ENCODE results near the gene TVP23B.
"Not testable (repeated sequence)": the region's sequence is repeated elsewhere in the genome, so short reads cannot be mapped to it uniquely, and the experiment has no call there.

Gene TVP23B

GRCh38 chr17:18755969-18756368 lies 25.0 kb upstream of the TVP23B start:
- not testable (repeated sequence) for H3K9ac ChIP-seq (ENCODE audit: low read length); H3K36me3 ChIP-seq (ENCODE audit: control insufficient read depth, insufficient read depth, low read length); H3K4me3 ChIP-seq (ENCODE audit: low read depth, low read length); H3K27ac ChIP-seq (ENCODE audit: low read depth, low read length); H3K27me3 ChIP-seq (ENCODE audit: control insufficient read depth, insufficient read depth, low read length); H3K4me1 ChIP-seq (ENCODE audit: control insufficient read depth, insufficient read depth, low read length); H3K9me3 ChIP-seq (ENCODE audit: control insufficient read depth, insufficient read depth, low read depth, low read length)

GRCh38 chr17:18757368-18758044 lies 23.5 kb upstream of the TVP23B start:
- not testable (repeated sequence) for H3K9ac ChIP-seq (ENCODE audit: low read length); H3K4me1 ChIP-seq (ENCODE audit: control insufficient read depth, insufficient read depth, low read length); H3K36me3 ChIP-seq (ENCODE audit: control insufficient read depth, insufficient read depth, low read length); H3K4me3 ChIP-seq (ENCODE audit: low read depth, low read length); H3K27ac ChIP-seq (ENCODE audit: low read depth, low read length); H3K27me3 ChIP-seq (ENCODE audit: control insufficient read depth, insufficient read depth, low read length); H3K9me3 ChIP-seq (ENCODE audit: control insufficient read depth, insufficient read depth, low read depth, low read length)

GRCh38 chr17:18758344-18758743 lies 22.6 kb upstream of the TVP23B start:
- H3K4me3 ChIP-seq (ENCODE audit: low read depth, low read length); H3K36me3 ChIP-seq (ENCODE audit: control insufficient read depth, insufficient read depth, low read length); H3K4me1 ChIP-seq (ENCODE audit: control insufficient read depth, insufficient read depth, low read length); H3K9ac ChIP-seq (ENCODE audit: low read length); H3K27ac ChIP-seq (ENCODE audit: low read depth, low read length); H3K9me3 ChIP-seq (ENCODE audit: control insufficient read depth, insufficient read depth, low read depth, low read length); H3K27me3 ChIP-seq (ENCODE audit: control insufficient read depth, insufficient read depth, low read length): not testable (repeated sequence)

GRCh38 chr17:18760221-18760620 lies 20.8 kb upstream of the TVP23B start:
- H3K27ac ChIP-seq (ENCODE audit: low read depth, low read length); H3K4me3 ChIP-seq (ENCODE audit: low read depth, low read length); H3K36me3 ChIP-seq (ENCODE audit: control insufficient read depth, insufficient read depth, low read length); H3K9ac ChIP-seq (ENCODE audit: low read length); H3K9me3 ChIP-seq (ENCODE audit: control insufficient read depth, insufficient read depth, low read depth, low read length); H3K27me3 ChIP-seq (ENCODE audit: control insufficient read depth, insufficient read depth, low read length); H3K4me1 ChIP-seq (ENCODE audit: control insufficient read depth, insufficient read depth, low read length): not testable (repeated sequence)

GRCh38 chr17:18770572-18770971 lies 10.4 kb upstream of the TVP23B start:
- H3K9me3 ChIP-seq (ENCODE audit: control insufficient read depth, insufficient read depth, low read depth, low read length); H3K36me3 ChIP-seq (ENCODE audit: control insufficient read depth, insufficient read depth, low read length); H3K27me3 ChIP-seq (ENCODE audit: control insufficient read depth, insufficient read depth, low read length); H3K9ac ChIP-seq (ENCODE audit: low read length); H3K4me3 ChIP-seq (ENCODE audit: low read depth, low read length); H3K4me1 ChIP-seq (ENCODE audit: control insufficient read depth, insufficient read depth, low read length); H3K27ac ChIP-seq (ENCODE audit: low read depth, low read length): not testable (repeated sequence)

- not testable (repeated sequence) for H3K27me3 ChIP-seq (ENCODE audit: control insufficient read depth, insufficient read depth, low read length); H3K4me1 ChIP-seq (ENCODE audit: control insufficient read depth, insufficient read depth, low read length); H3K9ac ChIP-seq (ENCODE audit: low read length); H3K27ac ChIP-seq (ENCODE audit: low read depth, low read length); H3K4me3 ChIP-seq (ENCODE audit: low read depth, low read length); H3K9me3 ChIP-seq (ENCODE audit: control insufficient read depth, insufficient read depth, low read depth, low read length); H3K36me3 ChIP-seq (ENCODE audit: control insufficient read depth, insufficient read depth, low read length)
These were observed 9.9 kb upstream of the TVP23B start for GRCh38 chr17:18771066-18771465.

DNA sequence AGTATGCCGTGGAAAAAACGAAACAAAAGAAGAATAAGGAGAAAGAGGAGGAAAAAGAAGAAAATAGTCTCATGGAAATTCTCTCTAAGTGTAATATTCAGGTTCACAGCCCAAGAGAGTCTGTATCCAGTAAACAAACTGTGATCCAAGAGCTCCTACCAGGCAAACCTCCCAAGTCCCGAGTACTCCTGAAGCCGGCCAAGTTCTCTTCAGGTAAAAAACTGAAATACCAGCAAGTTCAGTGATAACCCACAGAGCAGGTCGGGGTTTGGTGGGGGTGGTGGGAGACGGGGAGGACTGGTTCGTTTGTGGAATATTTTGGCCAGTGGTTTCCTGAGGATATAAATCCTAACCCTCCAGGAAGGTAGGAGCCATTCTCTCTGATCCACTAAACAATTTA lies 8.5 kb upstream of the TVP23B start:
- H3K27ac ChIP-seq (ENCODE audit: low read depth, low read length) = no peak overlapping the region
- H3K4me3 ChIP-seq (ENCODE audit: low read depth, low read length) = no peak overlapping the region
- no peaks in the 10 kb centered on the region for H3K36me3 ChIP-seq (ENCODE audit: control insufficient read depth, insufficient read depth, low read length)
- H3K27me3 ChIP-seq (ENCODE audit: control insufficient read depth, insufficient read depth, low read length) = peaks cover 7% of the 10 kb centered on the region; the same call in 1 of the 2 replicates
- no peaks in the 10 kb centered on the region for H3K9me3 ChIP-seq (ENCODE audit: control insufficient read depth, insufficient read depth, low read depth, low read length)
- H3K9ac ChIP-seq (ENCODE audit: low read length) = no peak overlapping the region
- no peaks in the 10 kb centered on the region for H3K4me1 ChIP-seq (ENCODE audit: control insufficient read depth, insufficient read depth, low read length)

- H3K27ac ChIP-seq (ENCODE audit: low read depth, low read length); H3K4me1 ChIP-seq (ENCODE audit: control insufficient read depth, insufficient read depth, low read length); H3K27me3 ChIP-seq (ENCODE audit: control insufficient read depth, insufficient read depth, low read length); H3K36me3 ChIP-seq (ENCODE audit: control insufficient read depth, insufficient read depth, low read length); H3K9me3 ChIP-seq (ENCODE audit: control insufficient read depth, insufficient read depth, low read depth, low read length); H3K9ac ChIP-seq (ENCODE audit: low read length): not testable (repeated sequence)
- peak overlapping the region; percentile 76 for H3K4me3 ChIP-seq (ENCODE audit: low read depth, low read length)
These were observed 822 bp downstream of the TVP23B start for GRCh38 chr17:18781805-18782204.

DNA sequence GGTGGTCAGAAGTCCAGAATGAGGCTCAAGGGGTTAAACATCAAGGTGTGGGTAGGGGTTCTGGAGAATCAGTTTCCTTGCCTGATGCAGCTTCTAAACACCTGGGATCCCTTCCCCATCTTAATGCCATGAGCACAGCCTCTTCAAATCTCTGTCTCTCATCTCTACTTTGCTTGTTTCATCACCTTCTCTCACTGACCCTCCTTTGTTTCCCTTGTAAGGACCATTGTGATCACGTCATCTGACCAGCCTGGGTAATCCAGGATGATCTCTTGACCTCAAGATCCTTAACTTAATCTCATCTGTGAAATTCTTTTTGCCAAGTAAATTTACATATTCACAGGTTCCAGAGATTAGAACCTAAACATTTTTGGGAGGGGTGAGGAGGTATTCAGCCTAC lies 5.0 kb downstream of the TVP23B start:
- H3K4me3 ChIP-seq (ENCODE audit: low read depth, low read length); H3K27me3 ChIP-seq (ENCODE audit: control insufficient read depth, insufficient read depth, low read length); H3K9ac ChIP-seq (ENCODE audit: low read length); H3K9me3 ChIP-seq (ENCODE audit: control insufficient read depth, insufficient read depth, low read depth, low read length); H3K27ac ChIP-seq (ENCODE audit: low read depth, low read length); H3K4me1 ChIP-seq (ENCODE audit: control insufficient read depth, insufficient read depth, low read length): not testable (repeated sequence)
- peaks cover 11% of the 10 kb centered on the region for H3K36me3 ChIP-seq (ENCODE audit: control insufficient read depth, insufficient read depth, low read length)

DNA sequence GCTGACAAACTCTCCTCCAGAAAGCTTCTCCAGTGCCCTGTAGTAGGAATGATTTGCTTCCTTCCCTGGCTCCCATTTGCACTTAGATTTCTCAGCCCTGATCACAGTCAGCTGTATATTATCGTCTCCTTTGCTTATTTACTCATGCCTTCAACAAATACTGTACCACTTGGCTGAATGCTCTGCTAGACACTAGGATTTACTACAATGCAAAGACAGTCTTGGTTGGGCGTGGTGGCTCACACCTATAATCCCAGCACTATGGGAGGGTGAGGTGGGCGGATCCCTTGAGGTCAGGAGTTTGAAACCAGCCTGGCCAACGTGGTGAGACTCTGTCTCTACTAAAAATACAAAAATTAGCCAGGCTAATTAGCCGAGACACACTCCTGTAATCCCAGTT lies 5.9 kb downstream of the TVP23B start:
- not testable (repeated sequence) for H3K9ac ChIP-seq (ENCODE audit: low read length); H3K27me3 ChIP-seq (ENCODE audit: control insufficient read depth, insufficient read depth, low read length); H3K9me3 ChIP-seq (ENCODE audit: control insufficient read depth, insufficient read depth, low read depth, low read length); H3K27ac ChIP-seq (ENCODE audit: low read depth, low read length); H3K4me3 ChIP-seq (ENCODE audit: low read depth, low read length); H3K4me1 ChIP-seq (ENCODE audit: control insufficient read depth, insufficient read depth, low read length)
- H3K36me3 ChIP-seq (ENCODE audit: control insufficient read depth, insufficient read depth, low read length) = peaks cover 11% of the 10 kb centered on the region

DNA sequence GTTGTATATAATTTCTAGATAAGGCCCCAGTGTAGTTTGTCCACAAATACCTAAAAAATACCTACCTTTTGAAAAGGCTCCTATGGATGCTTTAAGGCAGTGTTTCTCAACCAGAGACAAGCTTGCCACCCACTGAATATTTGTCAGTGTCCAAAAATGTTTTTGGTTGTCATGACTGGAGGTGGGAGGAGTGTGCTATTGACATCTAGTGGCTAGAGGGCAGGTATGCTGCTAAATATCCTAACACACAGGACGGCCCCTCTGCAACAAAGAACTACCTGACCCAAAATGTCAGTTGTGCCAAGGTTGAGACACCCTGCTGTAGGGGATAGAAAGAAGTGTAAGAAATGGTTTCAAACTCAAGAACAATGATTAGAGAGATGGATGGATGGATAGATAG lies 10.4 kb downstream of the TVP23B start:
- H3K27ac ChIP-seq (ENCODE audit: low read depth, low read length); H3K36me3 ChIP-seq (ENCODE audit: control insufficient read depth, insufficient read depth, low read length); H3K9ac ChIP-seq (ENCODE audit: low read length); H3K9me3 ChIP-seq (ENCODE audit: control insufficient read depth, insufficient read depth, low read depth, low read length); H3K27me3 ChIP-seq (ENCODE audit: control insufficient read depth, insufficient read depth, low read length); H3K4me1 ChIP-seq (ENCODE audit: control insufficient read depth, insufficient read depth, low read length); H3K4me3 ChIP-seq (ENCODE audit: low read depth, low read length): not testable (repeated sequence)

GRCh38 chr17:18794841-18795240 lies 13.9 kb downstream of the TVP23B start:
- peaks cover 18% of the 10 kb centered on the region for H3K36me3 ChIP-seq (ENCODE audit: control insufficient read depth, insufficient read depth, low read length)
- not testable (repeated sequence) for H3K4me1 ChIP-seq (ENCODE audit: control insufficient read depth, insufficient read depth, low read length); H3K9ac ChIP-seq (ENCODE audit: low read length); H3K27ac ChIP-seq (ENCODE audit: low read depth, low read length); H3K4me3 ChIP-seq (ENCODE audit: low read depth, low read length); H3K9me3 ChIP-seq (ENCODE audit: control insufficient read depth, insufficient read depth, low read depth, low read length); H3K27me3 ChIP-seq (ENCODE audit: control insufficient read depth, insufficient read depth, low read length)
